Fibroblast of lung (primary cell): ENCODE results near the gene CHRM5. TPM values are rescaled to one million over a fixed set of nuclear protein-coding genes. Genes with fewer than 3 reads are reported as not detected.

ENCODE experiments used
- DNase-seq, 2 donors: peaks; one replicate each; pipeline versions ENCODE4 v3.0.0 to v3.0.0-alpha.2; 2010; ENCODE audit warnings: low read depth in 2 of 2
- H2AFZ ChIP-seq: 2 replicates; pipeline ENCODE4 v1.5.1; 2012; ENCODE audit warnings: low read length, control low read depth, inconsistent platforms
- H3K27ac ChIP-seq: 2 replicates; pipeline ENCODE4 v1.5.1; 2011; ENCODE audit warnings: low read length, control low read depth; ENCODE audit not compliant: insufficient read depth
- H3K27me3 ChIP-seq: 2 replicates; pipeline ENCODE4 v1.5.1; 2011; ENCODE audit warnings: mild to moderate bottlenecking, low read length; ENCODE audit not compliant: control insufficient read depth, insufficient read depth
- H3K36me3 ChIP-seq: 2 replicates; pipeline ENCODE4 v1.5.1; 2011; ENCODE audit warnings: low read length; ENCODE audit not compliant: control insufficient read depth, insufficient read depth
- H3K4me1 ChIP-seq: 2 replicates; pipeline ENCODE4 v1.5.1; 2011; ENCODE audit warnings: low read length; ENCODE audit not compliant: control insufficient read depth, insufficient read depth; ENCODE audit errors: extremely low read depth
- H3K4me2 ChIP-seq: 2 replicates; pipeline ENCODE4 v1.5.1; 2011; ENCODE audit warnings: low read length, control low read depth; ENCODE audit not compliant: insufficient read depth; ENCODE audit errors: extremely low read depth
- H3K4me3 ChIP-seq, 4 experiments: fragments of 200-600 bp in 1 of 4; sonication (generic) in 1 of 4; replicated peaks in 1 of 4; 2 replicates each; pipeline ENCODE4 v1.5.1; 2011 to 2016; ENCODE audit warnings: low read length in 4 of 4, low read depth in 3 of 4, mild to moderate bottlenecking in 3 of 4, control low read depth in 2 of 4, inconsistent platforms in 1 of 4, mixed read lengths in 1 of 4; ENCODE audit not compliant: insufficient read depth in 1 of 4; ENCODE audit errors: control extremely low read depth in 1 of 4
- H3K79me2 ChIP-seq: 2 replicates; pipeline ENCODE4 v1.5.1; 2012; ENCODE audit warnings: mild to moderate bottlenecking, low read length, inconsistent platforms; ENCODE audit not compliant: control insufficient read depth, insufficient read depth
- H3K9ac ChIP-seq: 2 replicates; pipeline ENCODE4 v1.5.1; 2011; ENCODE audit warnings: mild to moderate bottlenecking, low read length, control low read depth; ENCODE audit not compliant: insufficient read depth
- H3K9me3 ChIP-seq: 2 replicates; pipeline ENCODE4 v1.5.1; 2012; ENCODE audit warnings: low read depth, low read length; ENCODE audit not compliant: control insufficient read depth, insufficient read depth
- H4K20me1 ChIP-seq: 2 replicates; pipeline ENCODE4 v1.5.1; 2011; ENCODE audit warnings: low read length; ENCODE audit not compliant: control insufficient read depth, insufficient read depth; ENCODE audit errors: extremely low read depth
- CTCF ChIP-seq, 2 donors: IDR thresholded peaks in 1 of 2; conservative IDR thresholded peaks in 1 of 2; 1 replicate in 1 of 2; 2 replicates in 1 of 2; pipeline ENCODE4 v1.5.1; 2011 to 2012; ENCODE audit warnings: low read length in 2 of 2, control low read depth in 1 of 2, inconsistent platforms in 1 of 2, low read depth in 1 of 2, mild to moderate bottlenecking in 1 of 2
- EZH2 ChIP-seq: IDR thresholded peaks from 2 replicates; pipeline ENCODE4 v1.5.1; 2012; ENCODE audit warnings: low read length, control low read depth, mild to moderate bottlenecking; ENCODE audit errors: missing control alignments
- polyA plus RNA-seq, 2 donors: library from polyadenylated mRNA; depleted of rRNA in 1 of 2; stranded (reverse) in 1 of 2; unstranded in 1 of 2; fragments of >200 nt; gene quantifications; 2 replicates each; pipeline ENCODE4 v1.2.1, GENCODE V29; 2011 to 2012; ENCODE audit warnings: missing spikeins in 1 of 2
- total RNA-seq: library from RNA; depleted of rRNA; stranded (reverse); fragments of >200 nt; gene quantifications from 2 replicates; pipeline ENCODE4 v1.2.1, GENCODE V29; 2014

The CHRM5 gene
- total and polyA plus RNA-seq, 2 donors (not counting 1 experiment from before 2014, with no cell fraction given): 0.03 TPM; not detected in 1

DNA sequence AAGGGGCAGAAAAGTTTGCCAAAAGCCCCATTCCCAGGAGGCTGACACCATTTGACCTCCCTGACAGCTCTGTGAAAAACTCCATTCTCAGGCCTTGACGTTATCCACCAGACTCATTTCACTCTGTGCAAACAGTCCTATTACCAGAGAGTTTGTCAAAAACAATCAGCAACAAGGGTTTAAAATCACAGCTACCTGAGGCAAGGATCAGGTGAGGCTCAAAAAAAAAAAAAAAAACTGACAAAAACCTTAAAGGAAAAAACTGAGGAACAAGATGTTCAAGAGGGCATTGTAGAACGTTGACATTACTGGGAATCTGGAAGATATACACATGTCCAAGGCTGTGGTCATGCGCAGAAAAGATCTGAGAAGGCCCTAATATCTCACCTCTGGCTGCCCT is 59.3 kb downstream of the CHRM5 start:
- H3K27me3 ChIP-seq: no peaks in the 10 kb centered on the region
- no peak overlapping the region for H3K27ac ChIP-seq
- H3K4me2 ChIP-seq: no peak overlapping the region
- H3K9ac ChIP-seq: no peak overlapping the region
- no peak for DNase-seq
- no peak overlapping the region for H2AFZ ChIP-seq
- H3K4me3 ChIP-seq: no peak overlapping the region
- no peaks in the 10 kb centered on the region for H3K4me1 ChIP-seq
- H3K79me2 ChIP-seq: no peaks in the 10 kb centered on the region
- no peaks in the 10 kb centered on the region for H3K36me3 ChIP-seq
- TF ChIP-seq EZH2 (no peak), CTCF (conservative IDR thresholded peaks at IDR 0.05 in 1 of 2, IDR thresholded peaks at IDR 0.05 in 1 of 2; ENCODE audit: low read depth in 1 of 2, low read length in 2 of 2) (no peak)
- H4K20me1 ChIP-seq: no peaks in the 10 kb centered on the region
- no peaks in the 10 kb centered on the region for H3K9me3 ChIP-seq

- Histone ChIP-seq H3K4me3 (no peak overlapping the region), H3K27me3 (no peaks in the 10 kb centered on the region), H3K9me3 (no peaks in the 10 kb centered on the region), H2AFZ (no peak overlapping the region), H3K4me1 (no peaks in the 10 kb centered on the region), H3K36me3 (no peaks in the 10 kb centered on the region), H3K9ac (no peak overlapping the region), H3K27ac (no peak overlapping the region), H4K20me1 (no peaks in the 10 kb centered on the region), H3K4me2 (no peak overlapping the region), H3K79me2 (no peaks in the 10 kb centered on the region)
- no peak for DNase-seq
- no peak for TF ChIP-seq EZH2
- no peak for TF ChIP-seq CTCF (conservative IDR thresholded peaks at IDR 0.05 in 1 of 2, IDR thresholded peaks at IDR 0.05 in 1 of 2; ENCODE audit: low read depth in 1 of 2, low read length in 2 of 2)
Observed at GRCh38 chr15:34031987-34032760, 63.9 kb downstream of the CHRM5 start.

- no peaks in the 10 kb centered on the region for H3K79me2 ChIP-seq
- H3K27ac ChIP-seq: peak overlapping the region; percentile 84
- H3K36me3 ChIP-seq: no peaks in the 10 kb centered on the region
- TF ChIP-seq EZH2: no peak
- no peak for TF ChIP-seq CTCF (conservative IDR thresholded peaks at IDR 0.05 in 1 of 2, IDR thresholded peaks at IDR 0.05 in 1 of 2; ENCODE audit: low read depth in 1 of 2, low read length in 2 of 2)
- H3K9ac ChIP-seq: peak overlapping the region; percentile 85
- H4K20me1 ChIP-seq: no peaks in the 10 kb centered on the region
- no peaks in the 10 kb centered on the region for H3K9me3 ChIP-seq
- peak; percentile 76 to 80 for DNase-seq
- peak overlapping the region; percentile 93 for H2AFZ ChIP-seq
- H3K27me3 ChIP-seq: no peaks in the 10 kb centered on the region
- peaks cover 5% of the 10 kb centered on the region for H3K4me1 ChIP-seq
- H3K4me3 ChIP-seq: peak overlapping the region; percentile 80 to 97 (median 91)
- peak overlapping the region; percentile 85 for H3K4me2 ChIP-seq
Observed at GRCh38 chr15:34038023-34038870, 70.0 kb downstream of the CHRM5 start.
